AG04450 (cell line): ENCODE measurements around the gene ERCC1. TPM values are rescaled to one million over a fixed set of nuclear protein-coding genes. Genes with fewer than 3 reads are reported as not detected.

ENCODE experiments used
- CTCF ChIA-PET: fragments of 300-600, 350-600 bp; formaldehyde crosslinking; extraction: SDS; loops from one replicate; lab custom pipeline; 2022; ENCODE audit warnings: antibody characterized with exemption, inconsistent platforms; lab: Charles Lee
- POLR2A ChIA-PET: fragments of 350-600 bp; formaldehyde crosslinking; extraction: SDS; loops from one replicate; lab custom pipeline; 2021; ENCODE audit warnings: antibody characterized with exemption, inconsistent platforms; lab: Yijun Ruan, JAX
- DNase-seq: peaks from one replicate; pipeline ENCODE4 v3.0.0-alpha.2; 2011; ENCODE audit warnings: low read depth, low spot score
- H3K27ac ChIP-seq: one replicate; pipeline ENCODE4 v1.5.1; 2012; ENCODE audit warnings: low read depth, low read length, control low read depth
- H3K27me3 ChIP-seq: one replicate; pipeline ENCODE4 v1.6.0; 2012; ENCODE audit warnings: low read length; ENCODE audit not compliant: control insufficient read depth, insufficient read depth
- H3K4me3 ChIP-seq: 2 replicates; pipeline ENCODE4 v1.5.1; 2011; ENCODE audit warnings: mild to moderate bottlenecking, low read depth, low read length, control low read depth
- H3K9me3 ChIP-seq: 2 replicates; pipeline ENCODE4 v1.5.1; 2012; ENCODE audit warnings: low read length; ENCODE audit not compliant: control insufficient read depth, insufficient read depth
- polyA plus RNA-seq: library from polyadenylated mRNA; depleted of rRNA; stranded (reverse); fragments of >200 nt; gene quantifications from 2 replicates; pipeline ENCODE4 v1.2.3, GENCODE V29; 2011
- TF ChIP-seq, protein P1 (sequence below): IDR thresholded peaks from 2 replicates; pipeline ENCODE4 v1.5.1; 2011; ENCODE audit warnings: low read depth, low read length, control low read depth, inconsistent platforms

The ERCC1 gene
- polyA plus RNA-seq, 1 experiment: 75.8 TPM

DNA sequence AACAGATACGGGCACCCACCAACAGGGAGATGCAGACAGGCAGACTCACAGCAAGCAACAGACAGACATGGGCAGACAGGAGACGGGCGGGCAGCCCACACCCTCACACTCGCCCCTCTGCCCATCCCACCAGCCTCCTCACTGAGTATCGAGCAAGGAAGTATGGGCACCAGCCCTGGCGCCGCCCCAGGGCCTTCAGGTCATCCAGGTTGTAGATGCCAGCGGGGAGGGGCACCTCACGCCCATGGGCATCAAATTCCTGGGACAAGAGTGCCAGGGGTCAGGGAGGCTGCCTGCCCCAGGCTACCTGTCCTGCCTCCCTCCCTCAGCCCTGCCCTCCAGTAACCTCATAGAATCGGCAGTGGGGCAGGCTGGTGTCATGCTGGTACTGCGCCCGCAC, 59.0 kb downstream of the ERCC1 start:
- Histone ChIP-seq H3K4me3 (no peak overlapping the region), H3K27ac (no peak overlapping the region), H3K27me3 (no peaks in the 10 kb centered on the region), H3K9me3 (no peaks in the 10 kb centered on the region; the same call in 1 of the 2 replicates)
- no peak for DNase-seq
- TF ChIP-seq, protein P1, sequence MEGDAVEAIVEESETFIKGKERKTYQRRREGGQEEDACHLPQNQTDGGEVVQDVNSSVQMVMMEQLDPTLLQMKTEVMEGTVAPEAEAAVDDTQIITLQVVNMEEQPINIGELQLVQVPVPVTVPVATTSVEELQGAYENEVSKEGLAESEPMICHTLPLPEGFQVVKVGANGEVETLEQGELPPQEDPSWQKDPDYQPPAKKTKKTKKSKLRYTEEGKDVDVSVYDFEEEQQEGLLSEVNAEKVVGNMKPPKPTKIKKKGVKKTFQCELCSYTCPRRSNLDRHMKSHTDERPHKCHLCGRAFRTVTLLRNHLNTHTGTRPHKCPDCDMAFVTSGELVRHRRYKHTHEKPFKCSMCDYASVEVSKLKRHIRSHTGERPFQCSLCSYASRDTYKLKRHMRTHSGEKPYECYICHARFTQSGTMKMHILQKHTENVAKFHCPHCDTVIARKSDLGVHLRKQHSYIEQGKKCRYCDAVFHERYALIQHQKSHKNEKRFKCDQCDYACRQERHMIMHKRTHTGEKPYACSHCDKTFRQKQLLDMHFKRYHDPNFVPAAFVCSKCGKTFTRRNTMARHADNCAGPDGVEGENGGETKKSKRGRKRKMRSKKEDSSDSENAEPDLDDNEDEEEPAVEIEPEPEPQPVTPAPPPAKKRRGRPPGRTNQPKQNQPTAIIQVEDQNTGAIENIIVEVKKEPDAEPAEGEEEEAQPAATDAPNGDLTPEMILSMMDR: no peak
- ChIA-PET POLR2A (no interaction called here), CTCF (no interaction called here)

DNA sequence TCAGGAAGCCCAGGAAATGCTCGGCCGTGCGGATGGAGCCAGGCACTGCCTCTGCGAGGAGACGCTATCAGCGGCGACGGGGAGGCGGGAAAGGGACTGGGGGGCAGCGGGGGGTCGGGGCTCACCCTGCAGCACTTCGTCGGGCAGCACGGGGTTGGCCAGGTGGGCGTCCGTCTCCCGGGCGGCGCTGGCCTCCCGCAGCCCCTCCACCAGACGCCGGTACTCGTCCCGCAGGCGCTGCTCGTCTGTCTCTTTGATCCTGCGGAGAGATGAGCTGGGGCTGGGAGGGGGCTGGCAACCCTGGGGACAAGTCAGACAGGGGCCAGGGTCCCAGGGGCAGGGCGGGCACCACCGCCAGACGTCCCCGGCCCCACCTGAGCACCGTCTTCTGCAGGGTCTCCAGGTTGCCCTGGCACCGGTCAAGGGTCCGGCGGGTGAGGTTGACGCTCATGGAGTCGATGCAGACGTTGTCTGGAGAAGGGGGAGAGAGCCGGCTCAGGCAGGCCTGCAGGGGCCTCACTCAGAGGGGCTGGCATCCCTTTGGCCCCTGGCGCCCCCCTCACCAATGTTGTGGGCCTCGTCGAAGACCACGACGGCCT, 59.8 kb downstream of the ERCC1 start:
- no peaks in the 10 kb centered on the region for H3K27me3 ChIP-seq
- H3K27ac ChIP-seq: no peak overlapping the region
- H3K9me3 ChIP-seq: no peaks in the 10 kb centered on the region
- no peak overlapping the region for H3K4me3 ChIP-seq
- ChIA-PET POLR2A (no interaction called here), CTCF (no interaction called here)
- TF ChIP-seq, protein P1: no peak
- DNase-seq: no peak

DNA sequence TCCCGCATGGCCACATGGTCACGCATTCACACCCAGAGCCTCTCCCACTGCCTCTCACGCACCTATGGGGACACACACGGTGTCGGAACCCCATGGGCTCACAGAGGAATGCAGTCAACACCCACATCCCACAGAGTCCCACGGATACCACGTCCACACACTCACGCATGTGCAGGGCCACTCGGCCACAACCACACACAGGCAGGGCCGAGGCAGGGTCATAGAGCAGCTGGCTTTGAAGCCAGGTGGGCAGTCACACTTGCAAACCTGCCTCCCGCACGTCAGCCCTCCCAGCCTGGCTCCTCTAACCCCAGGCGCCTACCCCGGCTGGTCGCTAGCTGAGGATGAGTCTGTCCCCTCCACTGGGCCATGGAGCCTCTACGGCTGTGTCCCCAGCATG, 61.4 kb downstream of the ERCC1 start:
- DNase-seq: no peak
- Histone ChIP-seq H3K27ac (no peak overlapping the region), H3K27me3 (no peaks in the 10 kb centered on the region), H3K4me3 (no peak overlapping the region), H3K9me3 (no peaks in the 10 kb centered on the region)
- CTCF ChIA-PET: no interaction called here
- TF ChIP-seq, protein P1: no peak
- POLR2A ChIA-PET: no interaction called here

DNA sequence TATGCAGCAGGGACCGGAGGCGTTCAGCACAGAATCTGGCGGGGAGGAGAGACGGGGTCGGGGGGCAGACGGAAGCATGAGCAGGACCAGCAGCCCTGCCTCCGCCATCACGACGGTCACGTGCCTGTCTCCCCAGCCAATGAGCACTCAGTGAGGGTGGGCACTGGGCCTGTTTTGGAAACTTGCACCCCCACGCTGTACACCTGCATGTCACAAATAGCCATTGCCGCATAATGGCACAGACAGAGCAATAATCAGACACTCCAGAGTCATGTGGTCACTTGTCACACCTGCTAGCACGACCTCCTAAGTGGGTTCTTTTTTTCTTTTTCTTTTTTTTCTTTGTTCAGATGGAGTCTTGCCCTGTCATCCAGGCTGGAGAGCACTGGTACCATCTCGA, 62.1 kb downstream of the ERCC1 start:
- TF ChIP-seq, protein P1: no peak
- H3K9me3 ChIP-seq: no peaks in the 10 kb centered on the region
- H3K27me3 ChIP-seq: no peaks in the 10 kb centered on the region
- no peak overlapping the region for H3K27ac ChIP-seq
- no peak for DNase-seq
- no peak overlapping the region for H3K4me3 ChIP-seq
- CTCF ChIA-PET: no interaction called here
- POLR2A ChIA-PET: no interaction called here

DNA sequence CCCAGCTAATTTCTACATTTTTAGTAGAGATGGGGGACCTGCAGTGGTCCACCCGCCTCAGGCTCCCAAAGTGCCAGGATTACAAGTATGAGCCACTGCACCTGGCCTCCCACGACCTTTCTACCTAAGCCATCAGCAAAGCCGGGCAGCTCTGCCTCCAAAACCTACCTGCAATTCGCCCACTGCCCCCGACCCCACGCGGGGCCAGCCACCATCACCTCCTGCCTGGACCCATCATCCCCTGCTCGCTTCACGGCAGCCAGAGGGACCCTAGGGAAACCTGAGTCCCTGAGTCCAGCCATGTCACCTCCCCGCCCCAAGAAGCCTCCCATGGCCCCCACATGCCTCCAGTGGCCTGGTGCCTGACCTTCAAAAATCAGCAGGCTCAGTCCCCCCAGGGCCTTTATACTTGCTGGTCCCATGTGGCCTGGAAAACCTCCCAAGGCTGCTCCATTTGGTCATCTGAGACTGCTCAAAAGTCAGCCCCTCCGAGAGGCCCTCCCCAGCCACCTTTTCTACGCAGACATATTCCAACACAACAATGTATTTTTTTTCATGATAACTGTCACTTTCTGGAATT, 65.4 kb downstream of the ERCC1 start:
- H3K27ac ChIP-seq: no peak overlapping the region
- TF ChIP-seq, protein P1: no peak
- ChIA-PET POLR2A (no interaction called here), CTCF (interaction anchor here (0.6 kb wide), 1 partner anchor 237 kb away, joined by 3 read pairs; no protein-coding TSS in a partner anchor)
- H3K9me3 ChIP-seq: no peaks in the 10 kb centered on the region; the same call in 1 of the 2 replicates
- H3K4me3 ChIP-seq: no peak overlapping the region
- DNase-seq: no peak
- H3K27me3 ChIP-seq: no peaks in the 10 kb centered on the region
